NCI-H2029 (cell line): ENCODE measurements around the gene LGALS14.
"Not testable (repeated sequence)": the region's sequence is repeated elsewhere in the genome, so short reads cannot be mapped to it uniquely, and the experiment has no call there.

Source experiments
- DNase-seq: peaks from one replicate; lab custom pipeline; 2025; lab: John Stamatoyannopoulos, UW

The LGALS14 gene, protein sequence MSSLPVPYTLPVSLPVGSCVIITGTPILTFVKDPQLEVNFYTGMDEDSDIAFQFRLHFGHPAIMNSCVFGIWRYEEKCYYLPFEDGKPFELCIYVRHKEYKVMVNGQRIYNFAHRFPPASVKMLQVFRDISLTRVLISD

GRCh38 chr19:39704181-39705044, at the start of gene LGALS14:
Gene LGALS14, plus strand, starts transcription at chr19:39704481. Its CDS starts 48 bp downstream, at chr19:39704529.
- DNase-seq: no peak

DNA sequence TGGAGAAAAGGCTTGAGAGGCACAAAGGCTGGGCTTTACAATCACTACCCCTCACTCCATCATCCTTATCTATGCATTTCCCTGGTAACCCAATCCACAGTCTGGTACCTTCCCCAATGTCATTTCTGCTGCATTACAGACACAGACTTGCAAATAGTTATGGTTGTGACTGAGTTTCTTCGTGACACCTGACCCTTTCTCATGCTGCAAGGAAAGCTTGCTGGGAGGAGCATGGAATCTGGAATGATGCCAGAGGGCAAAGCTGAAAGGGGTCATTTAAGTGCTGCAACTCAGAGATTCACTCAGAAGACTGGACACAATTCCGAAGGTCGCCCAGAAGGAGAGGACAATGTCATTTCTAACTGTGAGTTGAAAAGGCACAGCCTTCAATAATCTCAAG, 48.7 kb upstream of the LGALS14 start, which contains the start of gene LGALS16:
TSS of gene LGALS16 (plus strand) at position 301 of the 400 bp plus-strand sequence. CDS start at position 350, 49 bp downstream.
- DNase-seq: no peak

GRCh38 chr19:39659791-39660190, 44.5 kb upstream of the LGALS14 start:
- DNase-seq: no peak

DNA sequence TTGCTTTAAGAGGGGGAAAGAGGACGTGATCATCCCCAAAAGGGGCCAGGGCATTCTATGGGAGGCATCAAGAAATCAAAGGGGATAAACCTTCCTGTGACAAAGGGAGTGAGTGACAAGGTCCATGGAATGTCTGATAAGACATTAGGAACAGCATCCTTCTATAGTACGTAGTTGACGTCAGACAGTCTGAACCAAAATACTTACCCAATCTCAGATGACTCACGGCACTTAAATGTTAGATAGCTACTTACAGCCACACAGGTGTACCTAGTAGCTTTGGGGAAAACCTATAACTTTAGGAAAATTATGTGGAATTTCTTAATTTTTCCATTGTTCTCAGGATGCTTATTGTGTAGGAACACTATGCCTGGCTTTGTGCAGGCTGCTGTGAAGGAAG, 43.6 kb upstream of the LGALS14 start:
- no peak for DNase-seq

DNA sequence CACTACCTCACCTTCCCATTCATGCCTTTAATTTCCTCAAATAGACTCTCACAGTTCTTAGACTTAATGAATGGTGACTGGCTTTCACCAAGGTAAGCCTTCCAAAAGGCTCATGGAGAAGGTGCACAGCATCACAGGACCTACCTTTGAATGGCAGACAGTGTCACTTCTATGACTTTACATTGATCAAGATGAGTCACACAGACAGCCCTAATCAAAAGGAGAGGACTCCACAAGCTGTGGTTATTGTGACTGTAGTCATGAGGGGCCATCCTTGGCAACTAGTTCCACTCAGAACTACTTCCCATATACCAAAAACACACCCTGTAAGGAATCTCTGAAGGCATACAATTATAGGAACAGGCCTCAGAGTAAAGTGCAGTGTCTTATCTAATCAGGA, 42.7 kb upstream of the LGALS14 start:
- DNase-seq: no peak

- DNase-seq: not testable (repeated sequence)
Observed at GRCh38 chr19:39669860-39670259, 34.4 kb upstream of the LGALS14 start.

DNA sequence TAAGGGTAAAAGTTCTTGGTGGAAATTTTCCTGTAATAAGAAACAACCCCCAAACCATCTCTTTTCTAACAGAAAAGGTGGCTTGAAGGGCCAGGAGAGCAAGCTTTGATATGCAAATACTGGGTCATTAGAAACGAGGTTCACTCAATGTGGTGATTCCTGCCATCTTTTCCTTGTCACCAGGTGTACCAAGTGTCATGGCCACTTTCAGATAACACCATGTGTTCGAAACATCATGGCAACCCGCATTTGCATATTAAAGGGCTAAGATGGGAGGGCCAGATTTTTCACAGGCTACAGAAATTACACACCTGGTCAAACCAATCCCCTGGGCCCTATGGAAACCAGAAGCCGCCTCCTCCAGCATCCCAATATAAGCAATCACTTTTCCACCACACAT, 33.3 kb upstream of the LGALS14 start:
- no peak for DNase-seq

- peak; percentile 69 for DNase-seq
Observed at GRCh38 chr19:39671739-39672363, 32.4 kb upstream of the LGALS14 start.

DNA sequence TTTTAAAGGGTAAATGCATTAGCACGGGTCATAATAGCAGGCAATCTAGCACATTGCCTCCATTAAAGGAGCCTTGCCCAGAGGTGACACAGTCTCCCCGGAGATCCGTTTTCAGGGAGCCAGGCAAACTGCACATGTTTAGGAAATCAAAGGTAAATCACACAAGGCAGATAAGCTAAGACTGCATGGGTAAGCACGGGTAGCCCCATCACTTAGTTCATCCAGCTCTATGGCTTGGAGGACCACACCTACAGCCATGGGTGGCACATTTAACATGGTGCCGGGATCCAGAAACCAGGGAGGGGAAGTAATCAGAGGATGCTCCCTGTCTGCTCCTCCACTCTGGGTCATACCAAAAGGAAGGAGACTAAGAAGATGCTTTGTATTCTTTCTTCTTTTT, 31.8 kb upstream of the LGALS14 start:
- DNase-seq: no peak

- peak; percentile 6 for DNase-seq
Observed at GRCh38 chr19:39673862-39674261, 30.4 kb upstream of the LGALS14 start.

DNA sequence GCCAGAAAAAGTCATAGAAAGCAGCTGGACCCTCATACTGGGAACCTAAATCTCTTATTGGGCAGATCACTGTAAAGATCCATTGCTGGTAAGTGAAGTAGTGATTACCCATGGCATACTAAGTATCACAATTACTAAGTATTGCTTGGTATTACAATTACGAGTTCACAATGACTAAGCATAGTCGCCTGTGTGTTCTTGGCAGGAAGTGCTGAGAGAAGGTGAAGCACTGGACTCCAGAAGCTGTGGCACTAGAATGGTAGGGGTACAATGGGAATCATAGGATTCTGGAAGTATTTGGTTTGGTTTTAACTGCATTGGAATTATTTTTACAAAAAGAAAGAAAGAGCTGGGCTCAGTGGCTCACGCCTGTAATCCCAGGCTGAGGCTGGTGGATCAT, 28.3 kb upstream of the LGALS14 start:
- DNase-seq: no peak

DNA sequence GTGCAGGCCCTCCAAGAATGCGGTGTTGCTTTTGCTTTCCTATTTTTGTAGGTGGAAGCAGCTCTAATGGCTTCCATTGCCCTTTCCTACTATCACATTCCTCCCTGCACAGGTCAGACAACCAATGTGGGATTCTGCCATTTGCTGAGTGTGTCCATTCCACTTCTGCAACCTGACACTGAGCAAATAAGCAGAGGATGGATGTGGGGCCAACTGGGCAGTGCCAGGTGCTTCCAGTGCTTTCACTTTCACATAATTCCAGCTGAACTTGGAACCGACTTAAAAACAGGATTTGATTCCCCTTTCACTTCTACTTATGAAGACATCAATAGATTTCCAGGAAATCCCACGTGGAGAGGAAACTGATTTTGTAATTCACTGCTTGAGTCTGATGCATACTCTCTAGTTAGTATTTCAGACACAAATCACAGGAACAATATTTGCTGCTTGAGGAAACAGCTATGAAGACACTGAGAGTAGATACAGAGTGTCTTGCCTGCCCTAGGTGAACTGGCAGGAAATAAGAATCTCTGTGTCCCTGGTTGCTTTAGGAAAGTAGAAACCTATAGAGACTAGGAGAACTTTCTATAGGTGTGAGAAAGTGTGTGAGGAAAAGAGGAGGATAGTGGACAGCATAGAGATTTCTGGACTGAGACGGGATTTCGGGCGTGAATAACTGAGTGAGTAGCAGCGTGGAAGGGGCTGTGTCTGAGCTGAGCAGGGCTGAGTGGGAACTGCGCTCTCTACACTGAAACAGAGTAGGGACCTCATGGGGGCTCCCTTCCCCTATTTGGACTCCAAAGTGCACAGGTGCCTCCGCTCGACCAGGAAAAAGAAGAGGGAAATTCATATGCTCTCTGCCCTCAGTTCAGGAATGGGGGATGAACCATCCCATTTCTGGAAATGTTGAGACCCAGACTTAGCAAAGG, 26.1 kb upstream of the LGALS14 start:
- peak; percentile 87 for DNase-seq

DNA sequence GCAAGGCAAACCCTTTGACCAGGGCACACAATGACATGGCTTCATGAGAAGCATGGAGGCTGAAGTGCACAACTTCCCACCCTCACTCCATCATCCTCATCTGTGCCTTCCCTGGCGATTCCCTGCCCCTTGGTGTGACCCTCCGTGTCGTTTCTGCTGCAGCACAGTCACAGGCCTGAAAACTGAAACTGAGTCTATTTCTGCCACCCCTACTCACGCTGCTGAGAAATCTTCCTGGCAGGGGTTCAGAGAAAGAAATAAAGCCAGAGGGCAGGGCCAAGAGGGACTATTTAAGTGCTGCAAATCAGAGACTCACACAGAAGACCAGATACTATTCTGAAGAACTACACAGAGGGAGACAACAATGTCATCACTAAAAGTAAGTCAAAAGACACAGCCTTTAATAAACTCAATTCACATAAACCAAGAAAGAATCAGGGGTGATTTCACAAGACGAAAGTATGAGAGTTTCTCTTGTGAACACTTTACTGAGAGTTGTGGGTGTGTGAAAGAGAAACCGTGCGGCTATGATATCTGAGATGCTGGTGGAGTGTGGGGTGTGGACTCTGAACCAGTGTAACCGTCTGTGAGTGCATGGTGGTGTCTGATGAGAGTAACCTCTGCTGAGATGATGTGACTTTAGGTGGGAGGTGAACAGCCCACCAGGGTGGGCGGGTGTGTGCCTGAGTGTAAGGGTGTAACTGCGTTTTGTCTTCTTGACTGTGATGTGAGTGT, 25.1 kb upstream of the LGALS14 start:
- no peak for DNase-seq

DNA sequence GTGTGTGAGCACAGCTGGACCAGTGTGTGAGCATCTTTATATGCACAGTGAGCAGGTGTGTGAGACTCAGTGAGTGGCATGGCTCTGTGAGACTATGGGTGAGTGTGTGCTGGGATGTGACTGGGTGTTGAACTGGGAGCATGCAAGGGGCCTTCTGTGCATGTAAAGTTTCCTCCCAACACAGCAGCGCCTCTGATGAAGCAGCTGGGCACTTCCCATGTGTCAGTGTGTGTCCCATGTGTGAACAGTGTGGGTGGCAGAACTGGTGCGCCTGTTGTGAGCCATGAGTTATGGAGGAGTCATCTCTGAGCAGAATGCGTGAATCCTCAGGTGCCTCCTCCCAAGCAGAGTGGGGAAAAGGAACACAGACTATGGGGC, 24.5 kb upstream of the LGALS14 start:
- DNase-seq: no peak

DNA sequence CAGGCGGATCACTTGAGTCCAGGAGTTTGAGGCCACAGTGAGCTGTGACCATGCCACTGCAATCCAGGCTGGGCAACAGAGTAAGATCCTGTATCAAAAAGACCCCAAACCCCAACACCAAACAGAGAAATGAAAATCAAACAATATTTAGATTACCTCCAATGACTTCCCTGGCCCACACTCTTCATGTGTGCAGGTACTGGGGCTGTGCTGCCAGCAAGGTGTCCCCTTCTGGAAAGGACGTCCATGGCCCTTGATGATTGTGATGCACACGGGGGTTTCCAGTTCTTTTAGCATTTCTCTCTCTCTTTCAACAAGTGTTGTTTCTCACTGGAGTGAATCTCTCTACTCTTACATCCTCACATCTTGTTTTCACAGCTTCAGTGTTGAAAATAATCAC, 23.7 kb upstream of the LGALS14 start:
- no peak for DNase-seq

- no peak for DNase-seq
Observed at GRCh38 chr19:39681416-39681815, 22.9 kb upstream of the LGALS14 start.

GRCh38 chr19:39684267-39684666, 20.0 kb upstream of the LGALS14 start:
- DNase-seq: no peak

DNA sequence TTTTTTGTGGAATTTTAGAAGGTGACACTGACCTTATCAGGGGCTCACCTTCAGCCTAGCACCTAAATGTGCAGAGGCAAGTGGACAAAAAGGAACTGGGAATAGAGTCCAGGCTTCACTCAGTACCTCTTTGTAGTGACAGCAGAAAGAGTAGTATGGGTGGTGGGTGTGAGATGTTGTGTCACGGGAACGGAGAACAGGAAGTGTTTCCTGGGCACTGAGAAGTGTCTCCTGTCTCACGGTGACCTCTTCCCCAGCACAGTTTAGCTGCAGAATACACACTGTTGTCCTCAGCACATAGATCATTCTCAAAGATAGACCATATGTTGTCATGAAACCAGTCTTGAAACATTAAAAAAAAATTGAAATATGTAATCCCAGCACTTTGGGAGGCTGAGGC, 17.5 kb upstream of the LGALS14 start:
- no peak for DNase-seq

DNA sequence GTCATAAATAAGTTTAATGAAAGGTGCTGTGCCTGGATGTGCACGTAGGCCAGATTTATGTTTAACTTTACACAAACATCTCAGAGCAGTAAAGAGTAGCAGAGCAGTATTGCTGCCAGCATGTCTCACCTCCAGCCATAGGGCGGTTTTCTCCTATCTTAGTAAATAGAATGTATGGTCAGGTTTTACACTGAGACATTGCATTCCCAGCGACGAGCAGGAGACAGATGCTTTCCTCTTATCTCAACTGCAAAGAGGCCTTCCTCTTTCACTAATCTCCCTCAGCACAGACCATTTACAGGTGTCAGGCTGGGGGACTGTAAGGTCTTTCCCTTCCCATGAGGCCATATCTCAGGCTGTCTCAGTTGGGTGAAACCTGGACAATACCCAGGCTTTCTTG, 15.6 kb upstream of the LGALS14 start:
- DNase-seq: not testable (repeated sequence)

DNA sequence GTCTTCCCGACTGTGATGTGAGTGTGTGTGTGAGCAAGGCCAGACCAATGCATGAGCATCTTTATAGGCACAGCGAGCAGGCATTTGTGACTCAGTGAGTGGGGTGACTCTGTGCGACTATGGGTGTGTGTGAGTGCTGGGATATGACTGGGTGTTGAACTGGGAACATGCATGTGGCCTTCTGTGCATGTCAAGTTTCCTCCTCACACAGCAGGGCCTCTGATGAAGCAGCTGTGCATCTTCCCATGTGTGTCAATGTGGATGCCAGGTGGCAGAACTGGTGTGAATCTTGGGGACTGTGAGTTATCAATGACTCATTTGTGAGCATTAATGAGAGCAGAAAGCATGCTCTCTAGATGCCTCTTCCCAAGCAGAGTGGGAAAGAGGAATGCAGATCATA, 12.1 kb upstream of the LGALS14 start:
- no peak for DNase-seq

GRCh38 chr19:39692822-39693221, 11.5 kb upstream of the LGALS14 start:
- no peak for DNase-seq
